H9 (cell line): Measurements from ENCODE around the gene MEIS2. TPM values are rescaled to one million over a fixed set of nuclear protein-coding genes. Genes with fewer than 3 reads are reported as not detected.

Experiments
- DNase-seq: peaks from one replicate; pipeline ENCODE4 v3.0.0-alpha.2; 2017
- H2AFZ ChIP-seq: one replicate; pipeline ENCODE4 v1.6.1; 2013; ENCODE audit warnings: mild to moderate bottlenecking, low read length, control low read depth, moderate library complexity
- H2AK5ac ChIP-seq: 2 replicates; pipeline ENCODE4 v1.6.1; 2013; ENCODE audit warnings: low read length, control low read depth, mixed read lengths; ENCODE audit not compliant: insufficient read length
- H2BK120ac ChIP-seq: one replicate; pipeline ENCODE4 v1.6.1; 2013; ENCODE audit warnings: low read depth, mild to moderate bottlenecking, low read length, control low read depth, inconsistent platforms; ENCODE audit not compliant: poor library complexity, severe bottlenecking
- H2BK12ac ChIP-seq: 2 replicates; pipeline ENCODE4 v1.6.1; 2013; ENCODE audit warnings: low read length, control low read depth, mixed read lengths, low read depth; ENCODE audit not compliant: insufficient read length
- H2BK15ac ChIP-seq: 2 replicates; pipeline ENCODE4 v1.6.1; 2013; ENCODE audit warnings: low read depth, low read length, control low read depth
- H2BK20ac ChIP-seq: one replicate; pipeline ENCODE4 v1.6.1; 2013; ENCODE audit warnings: low read depth, mild to moderate bottlenecking, low read length, control low read depth, inconsistent platforms; ENCODE audit not compliant: poor library complexity, severe bottlenecking
- H2BK5ac ChIP-seq: 2 replicates; pipeline ENCODE4 v1.6.1; 2013; ENCODE audit warnings: low read length, control low read depth, mixed read lengths; ENCODE audit not compliant: insufficient read length
- H3K14ac ChIP-seq: 2 replicates; pipeline ENCODE4 v1.6.1; 2013; ENCODE audit warnings: low read length, control low read depth; ENCODE audit not compliant: insufficient read depth
- H3K18ac ChIP-seq: 2 replicates; pipeline ENCODE4 v1.6.1; 2013; ENCODE audit warnings: low read depth, mild to moderate bottlenecking, mixed read lengths, low read length, control low read depth; ENCODE audit not compliant: insufficient read length
- H3K23ac ChIP-seq: 2 replicates; pipeline ENCODE4 v1.6.1; 2013; ENCODE audit warnings: low read length, control low read depth, mixed read lengths, low read depth; ENCODE audit not compliant: insufficient read length
- H3K23me2 ChIP-seq: 2 replicates; pipeline ENCODE4 v1.6.1; 2013; ENCODE audit warnings: low read depth, mild to moderate bottlenecking, mixed read lengths, low read length, control low read depth; ENCODE audit not compliant: insufficient read length, poor library complexity, severe bottlenecking
- H3K27ac ChIP-seq: 2 replicates; pipeline ENCODE4 v1.5.1; 2013; ENCODE audit warnings: low read length, control low read depth, mixed read lengths, low read depth; ENCODE audit not compliant: insufficient read length
- H3K27me3 ChIP-seq: 2 replicates; pipeline ENCODE4 v1.6.1; 2013; ENCODE audit warnings: low read length, control low read depth, inconsistent platforms; ENCODE audit not compliant: insufficient read depth
- H3K4ac ChIP-seq: 2 replicates; pipeline ENCODE4 v1.6.1; 2013; ENCODE audit warnings: low read depth, mild to moderate bottlenecking, control low read depth, inconsistent platforms, low read length, moderate library complexity
- H3K4me1 ChIP-seq: 2 replicates; pipeline ENCODE4 v1.6.1; 2013; ENCODE audit warnings: low read length, control low read depth, inconsistent platforms; ENCODE audit not compliant: insufficient read depth
- H3K4me2 ChIP-seq: 2 replicates; pipeline ENCODE4 v1.6.1; 2013; ENCODE audit warnings: low read length, control low read depth, mixed read lengths; ENCODE audit not compliant: insufficient read length, insufficient read depth
- H3K56ac ChIP-seq: 2 replicates; pipeline ENCODE4 v1.6.1; 2013; ENCODE audit warnings: low read depth, mild to moderate bottlenecking, mixed read lengths, low read length, control low read depth; ENCODE audit not compliant: insufficient read length
- H3K79me1 ChIP-seq: 2 replicates; pipeline ENCODE4 v1.6.1; 2013; ENCODE audit warnings: low read depth, mild to moderate bottlenecking, moderate library complexity, low read length, control low read depth, inconsistent platforms; ENCODE audit not compliant: insufficient read depth, poor library complexity, severe bottlenecking
- H3K79me2 ChIP-seq: 2 replicates; pipeline ENCODE4 v1.6.1; 2013; ENCODE audit warnings: low read length, control low read depth, inconsistent platforms; ENCODE audit not compliant: insufficient read depth
- H3K9ac ChIP-seq: 2 replicates; pipeline ENCODE4 v1.6.1; 2013; ENCODE audit warnings: low read length, control low read depth, mixed read lengths; ENCODE audit not compliant: insufficient read length; ENCODE audit errors: extremely low read depth
- H3K9me3 ChIP-seq: one replicate; pipeline ENCODE4 v1.6.1; 2013; ENCODE audit warnings: low read depth, low read length, inconsistent platforms; ENCODE audit not compliant: control insufficient read depth
- H3T11ph ChIP-seq: one replicate; pipeline ENCODE4 v1.6.1; 2013; ENCODE audit warnings: mild to moderate bottlenecking, low read length, control low read depth, inconsistent platforms
- H4K20me1 ChIP-seq: one replicate; pipeline ENCODE4 v1.6.1; 2013; ENCODE audit not compliant: control insufficient read depth, insufficient read length, insufficient read depth
- H4K5ac ChIP-seq: 2 replicates; pipeline ENCODE4 v1.6.1; 2013; ENCODE audit warnings: low read depth, mild to moderate bottlenecking, mixed read lengths, low read length, control low read depth; ENCODE audit not compliant: insufficient read length
- H4K8ac ChIP-seq: replicated peaks from 2 replicates; pipeline ENCODE4 v1.6.1; 2013; ENCODE audit warnings: low read length, control low read depth, mixed read lengths, low read depth; ENCODE audit not compliant: insufficient read length
- H4K91ac ChIP-seq: 2 replicates; pipeline ENCODE4 v1.6.1; 2013; ENCODE audit warnings: low read depth, mild to moderate bottlenecking, moderate library complexity, mixed read lengths, low read length, control low read depth; ENCODE audit not compliant: insufficient read length
- H3K27ac Mint-ChIP-seq, 3 experiments: 2 replicates in 2 of 3; 3 replicates in 1 of 3; pipeline ENCODE4 v1.8.0; 2020 to 2021; ENCODE audit warnings: mixed read lengths in 3 of 3, mild to moderate bottlenecking in 1 of 3, moderate library complexity in 1 of 3
- H3K27me3 Mint-ChIP-seq: 2 replicates; pipeline ENCODE4 v1.8.0; 2021; ENCODE audit warnings: low read depth, mild to moderate bottlenecking, moderate library complexity, mixed read lengths
- H3K36me3 Mint-ChIP-seq, 3 experiments: 2 replicates in 2 of 3; 3 replicates in 1 of 3; pipeline ENCODE4 v1.8.0; 2020 to 2021; ENCODE audit warnings: low read depth in 3 of 3, mixed read lengths in 3 of 3; ENCODE audit not compliant: insufficient read depth in 1 of 3
- H3K4me1 Mint-ChIP-seq, 2 experiments: 2 replicates each; pipeline ENCODE4 v1.8.0; 2020; ENCODE audit warnings: mixed read lengths in 2 of 2
- H3K4me3 Mint-ChIP-seq, 2 experiments: 2 replicates in 1 of 2; 3 replicates in 1 of 2; pipeline ENCODE4 v1.8.0; 2020 to 2021; ENCODE audit warnings: mild to moderate bottlenecking in 2 of 2, mixed read lengths in 2 of 2, moderate library complexity in 1 of 2
- H3K9me3 Mint-ChIP-seq, 2 experiments: 2 replicates in 1 of 2; 3 replicates in 1 of 2; pipeline ENCODE4 v1.8.0; 2020; ENCODE audit warnings: mild to moderate bottlenecking in 2 of 2, mixed read lengths in 2 of 2, moderate library complexity in 1 of 2
- CTCF ChIP-seq: fragments of 200-600 bp; sonication (generic); conservative IDR thresholded peaks from 3 replicates; pipeline ENCODE4 v1.8.0; 2021; ENCODE audit warnings: antibody characterized with exemption, mild to moderate bottlenecking
- WGBS: extraction: QIAGEN DNeasy Blood & Tissue Kit; methylation state at CpG from one replicate; pipeline ENCODE4 v1.1.7; 2013; ENCODE audit warnings: missing lambda C conversion rate, low lambda C conversion rate, mixed read lengths; ENCODE audit not compliant: insufficient read length; ENCODE audit errors: extremely low coverage; 5-methylcytosine and 5-hydroxymethylcytosine counted together
- total RNA-seq: library from RNA; stranded (reverse); gene quantifications from 2 replicates; pipeline ENCODE4 v1.2.1, GENCODE V29; 2021

Gene MEIS2
- total RNA-seq, 1 experiment from 2014 or later, result 0.35 TPM

GRCh38 chr15:36925049-36925448, 175.3 kb downstream of the MEIS2 start:
- Mint-ChIP-seq H3K27me3 (peaks cover 3% of the 10 kb centered on the region), H3K4me1 (peaks cover 8% of the 10 kb centered on the region in 2 experiments), H3K27ac (no peak overlapping the region; a peak in 1 of 7 replicates), H3K36me3 (no peaks in the 10 kb centered on the region), H3K4me3 (no peak overlapping the region), H3K9me3 (no peaks in the 10 kb centered on the region)
- Histone ChIP-seq H3K56ac (no peak overlapping the region), H2BK5ac (no peak overlapping the region), H3K18ac (no peak overlapping the region), H4K20me1 (no peaks in the 10 kb centered on the region), H4K5ac (no peak overlapping the region), H3K27me3 (no peaks in the 10 kb centered on the region), H2AK5ac (no peak overlapping the region), H3K23ac (no peak overlapping the region), H3K14ac (no peak overlapping the region), H3K23me2 (no peaks in the 10 kb centered on the region), H2BK20ac (no peak overlapping the region), H3T11ph (no peak overlapping the region), H3K9me3 (no peaks in the 10 kb centered on the region), H3K4ac (no peak overlapping the region), H3K79me1 (no peaks in the 10 kb centered on the region), H2BK12ac (no peak overlapping the region), H3K79me2 (no peaks in the 10 kb centered on the region), H2AFZ (no peak overlapping the region), H3K27ac (no peak overlapping the region), H4K91ac (no peak overlapping the region), H3K4me2 (no peak overlapping the region), H2BK120ac (no peak overlapping the region), H3K9ac (no peak overlapping the region), H4K8ac (no peak overlapping the region), H2BK15ac (no peak overlapping the region), H3K4me1 (no peaks in the 10 kb centered on the region; the same call in 1 of the 2 replicates)
- no peak for DNase-seq
- no CpG with 5 or more reads among the region's 5 CpGs for WGBS
- no peak for TF ChIP-seq CTCF
